H1 (cell line): ENCODE measurements around the gene MOGAT3. TPM values are rescaled to one million over a fixed set of nuclear protein-coding genes. Genes with fewer than 3 reads are reported as not detected.
A peak's percentile ranks its signal among the peaks of the same experiment; 100 is the strongest.

Experiments used
- CTCF ChIA-PET: fragments of 300-600 bp; sonication (Branson Sonifier 250); formaldehyde crosslinking; loops from one replicate; lab custom pipeline; 2021; ENCODE audit not compliant: partially characterized antibody; lab: Charles Lee
- POLR2A ChIA-PET: fragments of 300-600 bp; sonication (Branson Sonifier 250); formaldehyde crosslinking; loops from one replicate; lab custom pipeline; 2021; ENCODE audit warnings: inconsistent platforms; ENCODE audit not compliant: partially characterized antibody; lab: Charles Lee
- DNase-seq, 2 experiments: peaks; one replicate each; pipeline versions ENCODE4 v3.0.0 to v3.0.0-alpha.2; 2010 to 2022; ENCODE audit warnings: low spot score in 2 of 2, low read depth in 1 of 2, mixed read lengths in 1 of 2
- FAIRE-seq: peaks from 2 replicates; lab custom pipeline; 2011; peaks lifted over from hg19 to GRCh38; lab: Jason Lieb, UNC
- H2AFZ ChIP-seq: 2 replicates; pipeline ENCODE4 v1.8.1; 2012; ENCODE audit warnings: low read length, inconsistent platforms
- H2AK5ac ChIP-seq: 2 replicates; pipeline ENCODE4 v1.6.1; 2013; ENCODE audit warnings: low read depth, low read length
- H2BK120ac ChIP-seq: replicated peaks from 2 replicates; pipeline ENCODE3; 2013; ENCODE audit warnings: low read depth, low read length, inconsistent platforms
- H2BK12ac ChIP-seq: 2 replicates; pipeline ENCODE4 v1.6.1; 2013; ENCODE audit warnings: low read depth, low read length
- H2BK15ac ChIP-seq: 2 replicates; pipeline ENCODE4 v1.6.1; 2013; ENCODE audit warnings: low read length
- H2BK20ac ChIP-seq: 2 replicates; pipeline ENCODE4 v1.6.1; 2013; ENCODE audit warnings: low read length
- H2BK5ac ChIP-seq: 2 replicates; pipeline ENCODE4 v1.6.1; 2013; ENCODE audit warnings: low read depth, low read length
- H3K14ac ChIP-seq: 2 replicates; pipeline ENCODE4 v1.6.1; 2013; ENCODE audit warnings: inconsistent platforms; ENCODE audit not compliant: insufficient read length
- H3K18ac ChIP-seq: 2 replicates; pipeline ENCODE4 v1.6.1; 2013; ENCODE audit warnings: low read length; ENCODE audit errors: extremely low read depth
- H3K23ac ChIP-seq: 2 replicates; pipeline ENCODE4 v1.6.1; 2013; ENCODE audit warnings: inconsistent platforms; ENCODE audit not compliant: insufficient read length
- H3K23me2 ChIP-seq: 2 replicates; pipeline ENCODE4 v1.6.1; 2013; ENCODE audit warnings: low read depth, low read length
- H3K27ac ChIP-seq: 2 replicates; pipeline ENCODE4 v1.6.1; 2011; ENCODE audit warnings: low read depth, low read length, inconsistent platforms
- H3K27me3 ChIP-seq, 4 experiments: replicated peaks in 1 of 4; 1 replicate in 1 of 4; 2 replicates in 3 of 4; pipeline versions ENCODE4 v1.6.1 to v1.8.1; 2011 to 2013; ENCODE audit warnings: low read length in 3 of 4, mild to moderate bottlenecking in 3 of 4, inconsistent platforms in 2 of 4, mixed read lengths in 2 of 4, moderate library complexity in 1 of 4; ENCODE audit not compliant: control insufficient read depth in 3 of 4, insufficient read depth in 3 of 4; ENCODE audit errors: extremely low read depth in 1 of 4
- H3K36me3 ChIP-seq, 4 experiments: 2 replicates each; pipeline versions ENCODE4 v1.6.1 to v1.8.1; 2011 to 2013; ENCODE audit warnings: mild to moderate bottlenecking in 4 of 4, low read length in 3 of 4, moderate library complexity in 2 of 4, control low read depth in 1 of 4, inconsistent platforms in 1 of 4; ENCODE audit not compliant: insufficient read depth in 4 of 4, control insufficient read depth in 2 of 4
- H3K4ac ChIP-seq: replicated peaks from 2 replicates; pipeline ENCODE3; 2013; ENCODE audit warnings: low read length, low read depth, mixed read lengths, inconsistent platforms; ENCODE audit not compliant: insufficient read length
- H3K4me1 ChIP-seq, 4 experiments: replicated peaks in 1 of 4; 1 replicate in 1 of 4; 2 replicates in 3 of 4; pipeline versions ENCODE4 v1.6.1 to v1.8.1; 2011 to 2013; ENCODE audit warnings: low read length in 3 of 4, inconsistent platforms in 2 of 4, mixed read lengths in 1 of 4; ENCODE audit not compliant: insufficient read depth in 4 of 4, control insufficient read depth in 3 of 4
- H3K4me2 ChIP-seq, 2 experiments: 2 replicates each; pipeline versions ENCODE4 v1.6.1 to v1.8.1; 2011 to 2013; ENCODE audit warnings: low read depth in 2 of 2, low read length in 2 of 2, control low read depth in 1 of 2, inconsistent platforms in 1 of 2, mild to moderate bottlenecking in 1 of 2; ENCODE audit not compliant: insufficient read depth in 1 of 2
- H3K4me3 ChIP-seq, 4 experiments: fragments of 200-600, 300-600 bp in 1 of 4; sonication (generic), shearing (Covaris generic), sonication (Bioruptor Twin) in 1 of 4; 2 replicates each; pipeline versions ENCODE4 v1.5.1 to v1.8.1; 2011 to 2016; ENCODE audit warnings: low read length in 4 of 4, low read depth in 3 of 4, control low read depth in 2 of 4, inconsistent platforms in 2 of 4, mild to moderate bottlenecking in 2 of 4, mixed read lengths in 1 of 4, moderate library complexity in 1 of 4; ENCODE audit not compliant: insufficient read depth in 2 of 4; ENCODE audit errors: extremely low read depth in 1 of 4
- H3K56ac ChIP-seq: replicated peaks from 2 replicates; pipeline ENCODE3; 2013; ENCODE audit warnings: low read depth, mild to moderate bottlenecking, mixed read lengths, low read length, inconsistent platforms; ENCODE audit not compliant: insufficient read length
- H3K79me1 ChIP-seq: 2 replicates; pipeline ENCODE4 v1.6.1; 2013; ENCODE audit warnings: low read depth, low read length, control low read depth
- H3K79me2 ChIP-seq, 2 experiments: 2 replicates each; pipeline versions ENCODE4 v1.6.1 to v1.8.1; 2012 to 2013; ENCODE audit warnings: low read length in 2 of 2, mild to moderate bottlenecking in 2 of 2, inconsistent platforms in 1 of 2; ENCODE audit not compliant: insufficient read depth in 2 of 2, control insufficient read depth in 1 of 2
- H3K9ac ChIP-seq, 4 experiments: replicated peaks in 1 of 4; 1 replicate in 1 of 4; 2 replicates in 3 of 4; pipeline versions ENCODE4 v1.6.1 to v1.8.1; 2011 to 2013; ENCODE audit warnings: low read depth in 3 of 4, low read length in 3 of 4, control low read depth in 2 of 4, mild to moderate bottlenecking in 2 of 4, moderate library complexity in 2 of 4, inconsistent platforms in 1 of 4; ENCODE audit errors: extremely low read depth in 1 of 4
- H3K9me3 ChIP-seq, 2 experiments: 2 replicates each; pipeline versions ENCODE4 v1.6.1 to v1.8.1; 2012 to 2013; ENCODE audit warnings: mild to moderate bottlenecking in 2 of 2, moderate library complexity in 2 of 2, control low read depth in 1 of 2, inconsistent platforms in 1 of 2, low read depth in 1 of 2, low read length in 1 of 2, mixed read lengths in 1 of 2; ENCODE audit not compliant: insufficient read depth in 2 of 2
- H4K20me1 ChIP-seq, 2 experiments: replicated peaks in 1 of 2; 2 replicates each; pipeline versions ENCODE3 to v1.8.1; 2011 to 2013; ENCODE audit warnings: inconsistent platforms in 2 of 2, low read length in 2 of 2, mild to moderate bottlenecking in 1 of 2; ENCODE audit not compliant: insufficient read depth in 2 of 2, control insufficient read depth in 1 of 2
- H4K5ac ChIP-seq: 2 replicates; pipeline ENCODE4 v1.6.1; 2013; ENCODE audit warnings: low read length, low read depth, mixed read lengths, inconsistent platforms; ENCODE audit not compliant: insufficient read length
- H4K8ac ChIP-seq: 2 replicates; pipeline ENCODE4 v1.8.0; 2013; ENCODE audit warnings: mild to moderate bottlenecking, moderate library complexity, low read length, inconsistent platforms; ENCODE audit not compliant: insufficient read depth; ENCODE audit errors: extremely low read depth
- H4K91ac ChIP-seq: replicated peaks from 2 replicates; pipeline ENCODE3; 2013; ENCODE audit warnings: low read length, mixed read lengths, inconsistent platforms; ENCODE audit not compliant: insufficient read length
- CBX8 ChIP-seq: fragments of 300-800, 300-1000 bp; sonication (generic); IDR thresholded peaks from 2 replicates; pipeline ENCODE4 v1.7.1; 2016; ENCODE audit warnings: low read depth, low read length, borderline replicate concordance
- CHD1 ChIP-seq: IDR thresholded peaks from 2 replicates; pipeline ENCODE4 v1.6.1; 2012; ENCODE audit warnings: low read depth, low read length, improper control_type of control experiment
- POLR2A ChIP-seq, 2 experiments: IDR thresholded peaks; 1 replicate in 1 of 2; 2 replicates in 1 of 2; pipeline ENCODE4 v1.6.1; 2011; ENCODE audit warnings: low read depth in 2 of 2, low read length in 2 of 2, mild to moderate bottlenecking in 2 of 2; ENCODE audit errors: control extremely low read depth in 1 of 2
- SRF ChIP-seq: IDR thresholded peaks from 2 replicates; pipeline ENCODE4 v1.6.1; 2011; ENCODE audit warnings: mild to moderate bottlenecking, low read depth, low read length, moderate library complexity
- TEAD4 ChIP-seq: IDR thresholded peaks from 2 replicates; pipeline ENCODE4 v1.6.1; 2012; ENCODE audit warnings: low read depth, low read length, inconsistent platforms, mixed read lengths
- WGBS, 2 experiments: shearing (Covaris generic) in 1 of 2; methylation state at CpG; one replicate each; pipeline versions ENCODE4 v1.1.6 to v1.1.7; 2013 to 2015; ENCODE audit warnings: low lambda C conversion rate in 2 of 2, mixed read lengths in 2 of 2, inconsistent platforms in 1 of 2, low coverage in 1 of 2, missing lambda C conversion rate in 1 of 2; ENCODE audit not compliant: insufficient replicate concordance in 2 of 2, insufficient coverage in 1 of 2, insufficient read length in 1 of 2; ENCODE audit errors: extremely low coverage in 1 of 2, missing lambda C conversion rate in 1 of 2; 5-methylcytosine and 5-hydroxymethylcytosine counted together
- polyA plus RNA-seq, 7 experiments: library from polyadenylated mRNA; depleted of rRNA in 3 of 7; stranded (reverse) in 5 of 7; unstranded in 2 of 7; fragments of >200 nt in 5 of 7; fragments of 200-250 nt in 2 of 7; gene quantifications; 1 replicate in 5 of 7; 2 replicates in 1 of 7; 4 replicates in 1 of 7; pipeline versions ENCODE4 v1.2.1 to v1.2.3, GENCODE V29; 2011 to 2013; ENCODE audit warnings: missing spikeins in 2 of 7, mixed read lengths in 2 of 7
- total RNA-seq: library from RNA; stranded (reverse); fragmentation: NEBNext Ultra II Directional; extraction: Animal tissue kit (Norgen Biotek cat#: 25700); gene quantifications from 2 replicates; pipeline ENCODE4 v1.2.1, GENCODE V29; 2021
- TF ChIP-seq, protein P1 (sequence below): IDR thresholded peaks from 2 replicates; pipeline ENCODE4 v1.6.1; 2012; ENCODE audit warnings: inconsistent platforms
- TF ChIP-seq, protein P2 (sequence below): IDR thresholded peaks from 2 replicates; pipeline ENCODE4 v1.6.1; 2012; ENCODE audit warnings: low read length, inconsistent platforms
- TF ChIP-seq, protein P3 (sequence below): IDR thresholded peaks from 2 replicates; pipeline ENCODE4 v1.6.1; 2011; ENCODE audit warnings: low read length, improper control_type of control experiment

The MOGAT3 gene
- total and polyA plus RNA-seq, 2 of the 8 experiments (the other 6 are each of a cell fraction or from before 2014, with no cell fraction given) = 0.21 to 0.82 TPM

DNA sequence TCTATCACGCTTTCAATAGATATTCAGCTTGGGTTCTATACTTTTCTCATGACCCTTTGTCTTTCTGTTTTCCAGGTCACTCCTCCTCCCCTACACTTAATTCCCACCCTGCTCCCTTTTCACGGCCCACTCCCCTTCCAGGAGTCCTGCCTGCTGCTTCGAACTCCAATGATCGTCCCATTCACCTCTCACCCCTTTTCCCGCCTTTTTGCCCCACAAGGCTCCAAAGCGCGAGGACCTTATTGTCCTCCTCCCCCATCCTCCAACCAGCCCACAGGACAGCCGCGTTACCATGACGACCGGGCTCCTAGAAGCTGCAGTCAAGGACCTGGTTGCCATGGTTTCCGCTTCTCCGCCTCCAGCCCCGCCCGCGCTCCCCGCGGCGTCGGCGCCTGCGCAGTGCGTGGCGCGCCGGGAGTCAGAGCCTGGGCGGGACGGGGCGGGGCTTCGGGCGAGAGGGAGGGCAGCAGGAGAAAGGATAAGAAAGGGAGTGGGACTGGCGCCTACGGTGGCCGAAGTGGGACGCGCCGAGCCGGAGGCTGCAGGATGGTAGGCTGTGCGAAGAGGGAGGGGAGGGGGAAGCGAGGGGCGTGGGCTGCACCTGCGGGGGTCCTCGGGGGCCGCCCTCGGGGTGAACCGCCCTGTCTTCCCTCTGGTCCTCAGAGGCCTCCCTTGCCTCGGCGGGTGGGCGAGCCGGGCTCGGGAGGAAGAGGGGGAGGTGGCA, 46.7 kb downstream of the MOGAT3 start, which contains the start of gene AP1S1:
Gene AP1S1, plus strand, starts transcription at position 508 of the 724 bp plus-strand sequence. Its CDS starts 39 bp downstream, at position 547.
- Histone ChIP-seq H2BK5ac (peak within 1 kb of the TSS; percentile 73; the same call in 1 of the 2 replicates), H3K79me2 (0 out of 4 replicates have a peak, but pooled peaks cover 0 to 4% of the 10 kb centered on the region in 2 experiments), H3K9me3 (no peaks in the 10 kb centered on the region; a peak in 1 of 4 replicates), H3K14ac (no peak within 1 kb of the TSS), H4K5ac (peak within 1 kb of the TSS; percentile 67), H3K36me3 (peaks cover 0 to 3% (median 0%) of the 10 kb centered on the region in 4 experiments; a peak in 2 of 8 replicates), H4K20me1 (no peaks in the 10 kb centered on the region), H3K27ac (peak within 1 kb of the TSS; percentile 16; the same call in 1 of the 2 replicates), H3K9ac (peak within 1 kb of the TSS in 2 of 4 experiments; percentile 25 to 45; a peak in 4 of 7 replicates), H2BK20ac (0 out of 2 replicates have a peak within 1 kb of the TSS, but pooled peaks have one; percentile 86), H3K56ac (peak within 1 kb of the TSS; percentile 62), H3K4ac (peak within 1 kb of the TSS; percentile 17), H2BK12ac (no peak within 1 kb of the TSS), H3K23ac (no peak within 1 kb of the TSS), H3K23me2 (no peaks in the 10 kb centered on the region; the same call in 1 of the 2 replicates), H2AK5ac (peak within 1 kb of the TSS; percentile 2), H3K4me3 (peak within 1 kb of the TSS; percentile 48 to 82 (median 66)), H4K8ac (peak within 1 kb of the TSS; percentile 17), H3K4me2 (peak within 1 kb of the TSS; percentile 78 to 80), H3K79me1 (no peaks in the 10 kb centered on the region), H3K18ac (peak within 1 kb of the TSS; percentile 71), H3K4me1 (peaks cover 8 to 19% (median 14%) of the 10 kb centered on the region in 4 experiments), H4K91ac (peak within 1 kb of the TSS; percentile 80), H2BK120ac (peak within 1 kb of the TSS; percentile 5), H2AFZ (no peak within 1 kb of the TSS), H3K27me3 (peaks cover 0 to 6% (median 4%) of the 10 kb centered on the region in 4 experiments; a peak in 3 of 7 replicates), H2BK15ac (no peak within 1 kb of the TSS)
- WGBS, 2 experiments = 13% methylated on average over 17 of the region's 51 CpGs; no CpG with 5 or more reads in 1 of the 2 experiments
- FAIRE-seq (no peak), DNase-seq (peak; percentile 98)
- CTCF ChIA-PET = interaction anchor here (0.9 to 3.1 kb wide), 2 partner anchors 10 to 12 kb away, joined by 3 to 20 read pairs; no protein-coding TSS in a partner anchor
- POLR2A ChIA-PET = interaction anchor here (0.7 to 4.7 kb wide), 7 partner anchors 9 to 265 kb away, joined by 3 to 20 read pairs (median 4); partner anchors contain the start of genes FIS1, UFSP1 and VGF
- TF ChIP-seq CBX8 = no peak
- no peak for TF ChIP-seq CHD1
- no peak for TF ChIP-seq TEAD4
- TF ChIP-seq, protein P1, sequence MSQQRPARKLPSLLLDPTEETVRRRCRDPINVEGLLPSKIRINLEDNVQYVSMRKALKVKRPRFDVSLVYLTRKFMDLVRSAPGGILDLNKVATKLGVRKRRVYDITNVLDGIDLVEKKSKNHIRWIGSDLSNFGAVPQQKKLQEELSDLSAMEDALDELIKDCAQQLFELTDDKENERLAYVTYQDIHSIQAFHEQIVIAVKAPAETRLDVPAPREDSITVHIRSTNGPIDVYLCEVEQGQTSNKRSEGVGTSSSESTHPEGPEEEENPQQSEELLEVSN = peak; percentile 100
- TF ChIP-seq, protein P2, sequence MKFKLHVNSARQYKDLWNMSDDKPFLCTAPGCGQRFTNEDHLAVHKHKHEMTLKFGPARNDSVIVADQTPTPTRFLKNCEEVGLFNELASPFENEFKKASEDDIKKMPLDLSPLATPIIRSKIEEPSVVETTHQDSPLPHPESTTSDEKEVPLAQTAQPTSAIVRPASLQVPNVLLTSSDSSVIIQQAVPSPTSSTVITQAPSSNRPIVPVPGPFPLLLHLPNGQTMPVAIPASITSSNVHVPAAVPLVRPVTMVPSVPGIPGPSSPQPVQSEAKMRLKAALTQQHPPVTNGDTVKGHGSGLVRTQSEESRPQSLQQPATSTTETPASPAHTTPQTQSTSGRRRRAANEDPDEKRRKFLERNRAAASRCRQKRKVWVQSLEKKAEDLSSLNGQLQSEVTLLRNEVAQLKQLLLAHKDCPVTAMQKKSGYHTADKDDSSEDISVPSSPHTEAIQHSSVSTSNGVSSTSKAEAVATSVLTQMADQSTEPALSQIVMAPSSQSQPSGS = no peak
- no peak for TF ChIP-seq POLR2A (IDR thresholded peaks at IDR 0.05; ENCODE audit: control extremely low read depth in 1 of 2, low read depth in 2 of 2, low read length in 2 of 2)
- no peak for TF ChIP-seq SRF
- TF ChIP-seq, protein P3, sequence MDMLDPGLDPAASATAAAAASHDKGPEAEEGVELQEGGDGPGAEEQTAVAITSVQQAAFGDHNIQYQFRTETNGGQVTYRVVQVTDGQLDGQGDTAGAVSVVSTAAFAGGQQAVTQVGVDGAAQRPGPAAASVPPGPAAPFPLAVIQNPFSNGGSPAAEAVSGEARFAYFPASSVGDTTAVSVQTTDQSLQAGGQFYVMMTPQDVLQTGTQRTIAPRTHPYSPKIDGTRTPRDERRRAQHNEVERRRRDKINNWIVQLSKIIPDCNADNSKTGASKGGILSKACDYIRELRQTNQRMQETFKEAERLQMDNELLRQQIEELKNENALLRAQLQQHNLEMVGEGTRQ = no peak
